ENCODE data around the gene CNOT6.

CNOT6 gene

GRCh38 chr5:180595381-180596114, 101.4 kb downstream of the CNOT6 start:
- in situ Hi-C loops (cut with HindIII; ENCODE audit: low pct_unique_long_range_greater_than_20kb, low sequenced_read_pairs), result no loop called here
- peak in 1 of 2 experiments; percentile 99 for DNase-seq (ENCODE audit: low read depth in 1 of 2, low spot score in 1 of 2)
- TF ChIP-seq JUND (IDR thresholded peaks at IDR 0.05; ENCODE audit: low read depth), result no peak; the same call in 1 of the 2 replicates

GRCh38 chr5:180596115-180596667, 102.0 kb downstream of the CNOT6 start:
- peak in 1 of 2 experiments; percentile 92 for DNase-seq (ENCODE audit: low read depth in 1 of 2, low spot score in 1 of 2)
- in situ Hi-C loops (cut with HindIII; ENCODE audit: low pct_unique_long_range_greater_than_20kb, low sequenced_read_pairs), result no loop called here
- no peak for TF ChIP-seq JUND (IDR thresholded peaks at IDR 0.05; ENCODE audit: low read depth)

- DNase-seq (ENCODE audit: low read depth in 1 of 2, low spot score in 1 of 2), result peak in 1 of 2 experiments; percentile 99
- in situ Hi-C loops (cut with HindIII; ENCODE audit: low pct_unique_long_range_greater_than_20kb, low sequenced_read_pairs), result no loop called here
- TF ChIP-seq JUND (IDR thresholded peaks at IDR 0.05; ENCODE audit: low read depth), result no peak
These were observed 102.6 kb downstream of the CNOT6 start for GRCh38 chr5:180596668-180597231.

- peak in 1 of 2 experiments; percentile 68 for DNase-seq (ENCODE audit: low read depth in 1 of 2, low spot score in 1 of 2)
- in situ Hi-C loops (cut with HindIII; ENCODE audit: low pct_unique_long_range_greater_than_20kb, low sequenced_read_pairs), result no loop called here
- no peak for TF ChIP-seq JUND (IDR thresholded peaks at IDR 0.05; ENCODE audit: low read depth)
These were observed 104.1 kb downstream of the CNOT6 start for GRCh38 chr5:180598316-180598701.

DNA sequence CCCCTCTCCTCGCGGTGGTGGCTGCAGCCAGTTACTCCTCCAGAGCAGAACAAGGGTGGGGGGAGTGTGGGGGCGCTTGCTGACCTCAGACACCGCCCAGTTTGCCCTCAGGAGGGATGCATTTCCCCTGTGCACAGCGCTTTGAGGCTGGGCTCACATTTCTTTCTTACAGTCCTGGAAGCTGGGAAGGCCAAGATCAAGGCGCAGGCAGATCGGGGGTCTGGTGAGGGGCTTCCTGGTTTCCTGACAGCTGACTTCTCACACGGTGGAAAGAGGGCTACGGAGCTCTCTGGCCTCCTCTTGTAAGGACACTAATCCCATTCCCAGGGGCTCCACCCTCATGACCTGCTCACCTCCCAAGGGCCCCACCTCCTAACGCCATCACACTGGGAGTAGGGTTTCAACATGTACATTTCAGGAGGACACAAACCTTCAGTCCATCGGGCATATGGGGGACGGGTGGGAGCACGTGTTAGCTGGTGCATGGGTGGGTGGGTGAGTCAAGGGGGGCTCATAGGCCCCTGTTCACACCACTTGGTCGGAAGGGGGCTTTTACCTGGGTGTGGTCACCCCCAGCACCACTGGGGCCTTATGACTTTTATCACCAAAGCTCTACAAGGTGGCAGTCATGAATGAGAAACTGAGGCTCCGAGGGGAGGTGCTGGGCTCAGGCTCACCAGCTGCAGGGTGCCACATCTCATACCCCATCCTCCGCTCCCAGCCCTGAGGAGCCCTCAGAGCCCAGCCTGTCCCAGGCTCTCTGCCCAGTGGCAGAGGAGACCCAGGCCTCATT, 104.8 kb downstream of the CNOT6 start:
- no peak for DNase-seq (ENCODE audit: low read depth in 1 of 2, low spot score in 1 of 2)
- no peak for TF ChIP-seq JUND (IDR thresholded peaks at IDR 0.05; ENCODE audit: low read depth)
- in situ Hi-C loops (cut with HindIII; ENCODE audit: low pct_unique_long_range_greater_than_20kb, low sequenced_read_pairs), result no loop called here

GRCh38 chr5:180599590-180599914, 105.4 kb downstream of the CNOT6 start:
- no peak for DNase-seq (ENCODE audit: low read depth in 1 of 2, low spot score in 1 of 2)
- TF ChIP-seq JUND (IDR thresholded peaks at IDR 0.05; ENCODE audit: low read depth), result no peak
- in situ Hi-C loops (cut with HindIII; ENCODE audit: low pct_unique_long_range_greater_than_20kb, low sequenced_read_pairs), result no loop called here

DNA sequence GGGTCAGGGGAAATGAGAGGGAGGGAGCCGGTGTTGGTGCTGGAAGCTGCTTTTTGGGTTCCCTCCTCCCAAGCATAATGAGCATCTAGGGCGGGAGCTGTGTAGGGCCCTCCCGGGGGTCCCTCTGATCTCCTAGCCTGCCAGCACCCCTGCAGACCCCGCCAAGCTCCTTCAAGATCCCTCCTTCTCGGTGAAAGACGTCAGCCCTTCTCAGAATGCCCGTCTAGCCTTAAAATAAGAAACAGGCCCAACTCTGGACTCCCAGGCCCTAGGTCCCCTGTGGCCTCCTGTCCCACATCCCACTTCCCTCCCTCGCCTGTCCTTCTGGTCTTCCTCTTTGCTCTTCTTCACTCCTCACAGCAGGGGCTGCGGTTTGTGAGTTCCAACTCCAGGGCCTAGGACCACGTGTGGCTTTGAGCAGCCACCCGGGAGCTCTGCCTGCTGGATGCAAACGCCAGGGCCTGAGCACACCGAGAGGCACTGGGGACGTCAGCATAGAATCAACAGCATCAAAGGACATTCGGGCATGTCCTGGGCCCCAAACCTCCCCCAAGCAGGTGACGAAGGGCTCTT, 105.9 kb downstream of the CNOT6 start:
- in situ Hi-C loops (cut with HindIII; ENCODE audit: low pct_unique_long_range_greater_than_20kb, low sequenced_read_pairs), result no loop called here
- DNase-seq (ENCODE audit: low read depth in 1 of 2, low spot score in 1 of 2), result no peak
- TF ChIP-seq JUND (IDR thresholded peaks at IDR 0.05; ENCODE audit: low read depth), result no peak

DNA sequence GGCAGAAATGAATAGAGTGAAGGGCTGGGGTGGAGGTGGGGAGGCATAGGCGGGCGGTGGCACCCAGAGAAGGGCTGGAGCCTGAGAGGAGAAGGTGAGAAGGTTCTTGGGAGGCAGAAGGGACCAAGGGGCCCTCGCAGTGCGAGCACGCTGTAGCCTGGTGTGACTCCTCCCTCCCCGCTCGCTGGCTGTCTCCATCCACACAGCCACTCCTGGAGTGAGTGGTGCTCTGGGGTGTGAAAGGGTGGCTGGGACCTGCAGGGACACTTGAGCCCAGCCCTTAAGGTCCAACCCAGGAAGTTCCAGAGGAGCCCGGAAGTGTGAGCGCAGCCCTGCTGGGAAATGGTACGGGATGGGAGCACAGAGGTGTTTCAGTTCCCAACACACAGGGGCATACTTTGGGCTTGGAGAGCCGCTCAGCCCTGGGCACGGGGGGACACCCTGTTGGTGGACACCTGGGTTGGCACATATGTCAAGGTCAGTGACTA, 106.4 kb downstream of the CNOT6 start:
- DNase-seq (ENCODE audit: low read depth in 1 of 2, low spot score in 1 of 2), result no peak
- TF ChIP-seq JUND (IDR thresholded peaks at IDR 0.05; ENCODE audit: low read depth), result no peak
- in situ Hi-C loops (cut with HindIII; ENCODE audit: low pct_unique_long_range_greater_than_20kb, low sequenced_read_pairs), result no loop called here

DNA sequence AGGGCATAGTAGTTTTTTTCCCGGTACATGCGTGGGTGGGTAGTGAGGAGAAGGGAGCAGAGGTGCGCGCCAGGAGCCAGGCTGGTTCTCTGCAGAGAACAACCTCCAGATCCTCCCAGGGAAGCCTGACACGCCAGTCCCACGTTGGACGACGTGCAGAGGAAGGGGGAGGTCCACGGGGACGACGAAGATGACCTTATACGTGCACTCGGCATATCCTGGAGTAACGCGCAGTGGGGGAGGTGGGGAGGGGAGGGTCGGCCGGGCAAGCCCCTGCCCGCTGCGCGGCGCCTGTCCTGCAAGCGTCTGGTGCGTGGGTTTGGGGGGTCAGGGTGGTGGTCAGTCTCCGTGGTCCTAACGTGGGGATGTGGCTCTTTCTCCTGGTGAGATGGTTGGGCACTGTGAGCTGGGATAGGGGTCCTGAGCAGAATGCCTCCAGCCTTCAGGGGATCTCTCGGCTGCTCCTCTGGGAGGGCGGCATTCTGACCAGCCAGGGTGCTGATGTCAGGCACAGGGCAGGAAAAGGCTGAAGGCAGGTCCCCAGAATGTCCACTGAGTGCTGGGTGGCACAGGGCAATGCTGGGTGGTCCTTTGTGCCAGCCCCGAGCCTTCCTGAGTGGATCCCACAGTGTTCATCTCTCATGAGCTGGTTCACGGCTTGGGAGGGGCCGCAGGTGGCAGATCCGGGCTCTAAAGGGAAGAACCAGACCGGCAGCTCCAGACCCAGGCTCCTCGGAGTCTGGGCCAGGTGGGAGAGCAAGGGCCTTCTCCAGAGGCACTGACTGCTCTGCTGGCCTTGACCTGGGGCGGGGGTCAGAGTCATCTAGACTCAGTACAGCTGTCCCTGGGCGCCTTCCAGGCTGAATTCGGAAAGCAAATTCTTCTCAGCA, 107.7 kb downstream of the CNOT6 start:
- no peak for DNase-seq (ENCODE audit: low read depth in 1 of 2, low spot score in 1 of 2)
- in situ Hi-C loops (cut with HindIII; ENCODE audit: low pct_unique_long_range_greater_than_20kb, low sequenced_read_pairs), result no loop called here
- TF ChIP-seq JUND (IDR thresholded peaks at IDR 0.05; ENCODE audit: low read depth), result no peak

GRCh38 chr5:180602481-180603075, 108.4 kb downstream of the CNOT6 start:
- in situ Hi-C loops (cut with HindIII; ENCODE audit: low pct_unique_long_range_greater_than_20kb, low sequenced_read_pairs), result no loop called here
- no peak for TF ChIP-seq JUND (IDR thresholded peaks at IDR 0.05; ENCODE audit: low read depth)
- peak in 1 of 2 experiments; percentile 13 for DNase-seq (ENCODE audit: low read depth in 1 of 2, low spot score in 1 of 2)

DNA sequence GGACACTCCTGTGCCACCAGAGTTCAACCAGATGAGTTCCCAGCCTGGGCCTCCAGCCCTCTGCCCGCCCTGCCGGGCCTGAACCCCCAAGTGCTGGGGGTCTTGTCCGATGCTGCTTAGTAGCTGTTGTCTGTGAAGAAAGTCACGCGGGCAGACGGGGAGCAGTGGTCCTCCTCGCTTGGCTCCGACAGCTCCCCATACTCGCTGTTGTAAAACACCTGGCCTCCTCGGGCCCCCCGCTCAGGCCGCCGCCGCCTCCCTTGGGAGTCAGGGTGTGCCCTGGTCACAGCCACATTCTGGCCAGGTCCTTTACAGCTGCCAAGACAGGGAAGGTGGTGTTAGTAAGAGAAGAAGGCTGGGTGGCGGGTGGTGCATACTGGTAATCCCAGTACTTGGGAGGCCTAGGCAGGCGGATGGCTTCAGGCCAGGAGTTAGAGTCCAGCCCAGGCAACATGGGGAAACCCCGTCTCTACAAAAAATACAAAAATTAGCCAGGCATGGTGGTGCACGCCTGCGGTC, 109.0 kb downstream of the CNOT6 start:
- peak in 1 of 2 experiments; percentile 0 for DNase-seq (ENCODE audit: low read depth in 1 of 2, low spot score in 1 of 2)
- in situ Hi-C loops (cut with HindIII; ENCODE audit: low pct_unique_long_range_greater_than_20kb, low sequenced_read_pairs), result no loop called here
- TF ChIP-seq JUND (IDR thresholded peaks at IDR 0.05; ENCODE audit: low read depth), result no peak

Data from T47D (cell line).